ENCODE measurements around the gene ASB13.

The ASB13 gene

GRCh38 chr10:5647507-5648240 is 18.7 kb downstream of the ASB13 start:
- Histone ChIP-seq H3K9me3 (no peaks in the 10 kb centered on the region), H3K4me1 (no peaks in the 10 kb centered on the region), H3K27me3 (no peaks in the 10 kb centered on the region), H3K36me3 (no peaks in the 10 kb centered on the region; the same call in 1 of the 2 replicates), H3K4me3 (ENCODE audit: low read depth, low read length) (no peak overlapping the region)
- no peak for DNase-seq
- TF ChIP-seq, protein P1, sequence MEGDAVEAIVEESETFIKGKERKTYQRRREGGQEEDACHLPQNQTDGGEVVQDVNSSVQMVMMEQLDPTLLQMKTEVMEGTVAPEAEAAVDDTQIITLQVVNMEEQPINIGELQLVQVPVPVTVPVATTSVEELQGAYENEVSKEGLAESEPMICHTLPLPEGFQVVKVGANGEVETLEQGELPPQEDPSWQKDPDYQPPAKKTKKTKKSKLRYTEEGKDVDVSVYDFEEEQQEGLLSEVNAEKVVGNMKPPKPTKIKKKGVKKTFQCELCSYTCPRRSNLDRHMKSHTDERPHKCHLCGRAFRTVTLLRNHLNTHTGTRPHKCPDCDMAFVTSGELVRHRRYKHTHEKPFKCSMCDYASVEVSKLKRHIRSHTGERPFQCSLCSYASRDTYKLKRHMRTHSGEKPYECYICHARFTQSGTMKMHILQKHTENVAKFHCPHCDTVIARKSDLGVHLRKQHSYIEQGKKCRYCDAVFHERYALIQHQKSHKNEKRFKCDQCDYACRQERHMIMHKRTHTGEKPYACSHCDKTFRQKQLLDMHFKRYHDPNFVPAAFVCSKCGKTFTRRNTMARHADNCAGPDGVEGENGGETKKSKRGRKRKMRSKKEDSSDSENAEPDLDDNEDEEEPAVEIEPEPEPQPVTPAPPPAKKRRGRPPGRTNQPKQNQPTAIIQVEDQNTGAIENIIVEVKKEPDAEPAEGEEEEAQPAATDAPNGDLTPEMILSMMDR (IDR thresholded peaks at IDR 0.05; ENCODE audit: low read depth, low read length) = no peak

GRCh38 chr10:5645944-5646617 is 20.3 kb downstream of the ASB13 start:
- DNase-seq = no peak
- Histone ChIP-seq H3K4me3 (ENCODE audit: low read depth, low read length) (no peak overlapping the region), H3K27me3 (no peaks in the 10 kb centered on the region), H3K4me1 (no peaks in the 10 kb centered on the region), H3K36me3 (no peaks in the 10 kb centered on the region; the same call in 1 of the 2 replicates), H3K9me3 (no peaks in the 10 kb centered on the region)
- TF ChIP-seq, protein P1 (IDR thresholded peaks at IDR 0.05; ENCODE audit: low read depth, low read length) = no peak

- Histone ChIP-seq H3K36me3 (no peaks in the 10 kb centered on the region; the same call in 1 of the 2 replicates), H3K4me1 (no peaks in the 10 kb centered on the region), H3K4me3 (ENCODE audit: low read depth, low read length) (no peak overlapping the region), H3K9me3 (no peaks in the 10 kb centered on the region), H3K27me3 (no peaks in the 10 kb centered on the region)
- TF ChIP-seq, protein P1 (IDR thresholded peaks at IDR 0.05; ENCODE audit: low read depth, low read length) = no peak
- DNase-seq = no peak
These were observed 21.0 kb downstream of the ASB13 start for GRCh38 chr10:5645375-5645774.

- H3K4me1 ChIP-seq = no peaks in the 10 kb centered on the region
- H3K27me3 ChIP-seq = no peaks in the 10 kb centered on the region
- no peaks in the 10 kb centered on the region for H3K9me3 ChIP-seq
- TF ChIP-seq, protein P1 (IDR thresholded peaks at IDR 0.05; ENCODE audit: low read depth, low read length) = no peak
- no peak overlapping the region for H3K4me3 ChIP-seq (ENCODE audit: low read depth, low read length)
- DNase-seq = no peak
- no peaks in the 10 kb centered on the region; the same call in 1 of the 2 replicates for H3K36me3 ChIP-seq
These were observed 21.5 kb downstream of the ASB13 start for GRCh38 chr10:5644930-5645329.

- DNase-seq = no peak
- H3K36me3 ChIP-seq = no peaks in the 10 kb centered on the region; the same call in 1 of the 2 replicates
- H3K4me3 ChIP-seq (ENCODE audit: low read depth, low read length) = no peak overlapping the region
- no peaks in the 10 kb centered on the region for H3K4me1 ChIP-seq
- no peaks in the 10 kb centered on the region for H3K27me3 ChIP-seq
- no peaks in the 10 kb centered on the region for H3K9me3 ChIP-seq
- TF ChIP-seq, protein P1 (IDR thresholded peaks at IDR 0.05; ENCODE audit: low read depth, low read length) = no peak
These were observed 22.9 kb downstream of the ASB13 start for GRCh38 chr10:5643346-5644067.

Data from BE2C (cell line).